ENCODE measurements around the gene NOC3L. TPM values are rescaled to one million over a fixed set of nuclear protein-coding genes. Genes with fewer than 3 reads are reported as not detected.
"Not testable (repeated sequence)": the region's sequence is repeated elsewhere in the genome, so short reads cannot be mapped to it uniquely, and the experiment has no call there.

The NOC3L gene
- total RNA-seq, 2 donors from 2014 or later: 10.0 to 11.5 TPM

GRCh38 chr10:94370501-94370900 lies 7.8 kb upstream of the NOC3L start:
- ATAC-seq: no peak

GRCh38 chr10:94366382-94366781 lies 3.6 kb upstream of the NOC3L start:
- DNase-seq: no peak
- intact Hi-C loops (cut with DNase I): no loop called here
- no peak for ATAC-seq

More at GRCh38 chr10:94370501-94370900, 7.8 kb upstream of the NOC3L start:
- DNase-seq: no peak
- intact Hi-C loops (cut with DNase I): no loop called here

GRCh38 chr10:94364482-94364881 lies 1.7 kb upstream of the NOC3L start:
- no peak for DNase-seq
- intact Hi-C loops (cut with DNase I): loop anchor here (5.0 kb wide), 1 partner anchor 38 kb away; the partner anchor contains the start of gene TBC1D12 (in 2 of the 2)
- ATAC-seq: no peak

GRCh38 chr10:94363251-94363565 lies 469 bp upstream of the NOC3L start:
- ATAC-seq: no peak
- intact Hi-C loops (cut with DNase I): loop anchor here (5.0 kb wide), 1 partner anchor 39 kb away; the partner anchor contains the start of gene TBC1D12 (in 2 of the 2)
- DNase-seq: no peak

GRCh38 chr10:94361171-94361794 lies 1.5 kb downstream of the NOC3L start:
- DNase-seq (no peak), ATAC-seq (no peak)
- intact Hi-C loops (cut with DNase I): loop anchor here (5.0 kb wide), 1 partner anchor 41 kb away; the partner anchor contains the start of gene TBC1D12 (in 2 of the 2)

- ATAC-seq: no peak
- intact Hi-C loops (cut with DNase I): no loop called here
- no peak for DNase-seq
These were observed 4.3 kb downstream of the NOC3L start for GRCh38 chr10:94358480-94358879.

- DNase-seq (no peak), ATAC-seq (no peak)
- intact Hi-C loops (cut with DNase I): no loop called here
These were observed 5.5 kb downstream of the NOC3L start for GRCh38 chr10:94357193-94357592.

GRCh38 chr10:94355841-94356240 lies 6.9 kb downstream of the NOC3L start:
- no peak for ATAC-seq
- intact Hi-C loops (cut with DNase I): no loop called here
- DNase-seq: no peak

GRCh38 chr10:94353336-94353735 lies 9.4 kb downstream of the NOC3L start:
- no peak for DNase-seq
- no peak for ATAC-seq
- intact Hi-C loops (cut with DNase I): no loop called here

GRCh38 chr10:94351089-94351488 lies 11.7 kb downstream of the NOC3L start:
- intact Hi-C loops (cut with DNase I): no loop called here
- no peak for DNase-seq
- ATAC-seq: no peak

- intact Hi-C loops (cut with DNase I); ATAC-seq: not testable (repeated sequence)
These were observed 12.2 kb downstream of the NOC3L start for GRCh38 chr10:94350500-94350899.

GRCh38 chr10:94349327-94349726 lies 13.4 kb downstream of the NOC3L start:
- ATAC-seq (no peak), DNase-seq (no peak)
- intact Hi-C loops (cut with DNase I): no loop called here

More at GRCh38 chr10:94350500-94350899, 12.2 kb downstream of the NOC3L start:
- DNase-seq: not testable (repeated sequence)

- ATAC-seq (no peak), DNase-seq (no peak)
- intact Hi-C loops (cut with DNase I): no loop called here
These were observed 18.1 kb downstream of the NOC3L start for GRCh38 chr10:94344522-94345122.

GRCh38 chr10:94343151-94343550 lies 19.6 kb downstream of the NOC3L start:
- intact Hi-C loops (cut with DNase I): no loop called here
- no peak for DNase-seq
- no peak for ATAC-seq

- ATAC-seq (no peak), DNase-seq (no peak)
- intact Hi-C loops (cut with DNase I): no loop called here
These were observed 27.9 kb downstream of the NOC3L start for GRCh38 chr10:94334857-94335256.

GRCh38 chr10:94333051-94333450 lies 29.7 kb downstream of the NOC3L start:
- no peak for ATAC-seq
- intact Hi-C loops (cut with DNase I): no loop called here
- DNase-seq: no peak

GRCh38 chr10:94328613-94329012 lies 34.1 kb downstream of the NOC3L start:
- intact Hi-C loops (cut with DNase I): no loop called here
- DNase-seq: no peak
- no peak for ATAC-seq

GRCh38 chr10:94327649-94328048 lies 35.1 kb downstream of the NOC3L start:
- ATAC-seq: no peak

GRCh38 chr10:94324609-94325233 lies 38.0 kb downstream of the NOC3L start:
- intact Hi-C loops (cut with DNase I): loop anchor here in 1 of 2 donors (5.0 kb wide), 1 partner anchor 407 kb away; no protein-coding TSS in a partner anchor
- ATAC-seq (no peak), DNase-seq (no peak)

More at GRCh38 chr10:94327649-94328048, 35.1 kb downstream of the NOC3L start:
- intact Hi-C loops (cut with DNase I): no loop called here
- DNase-seq: no peak

GRCh38 chr10:94320285-94320914 lies 42.3 kb downstream of the NOC3L start:
- intact Hi-C loops (cut with DNase I): loop anchor here in 1 of 2 donors (5.0 kb wide), 1 partner anchor 403 kb away; no protein-coding TSS in a partner anchor
- DNase-seq (peak; percentile 76), ATAC-seq (peak; percentile 53 to 65)
